Activated naive CD4-positive, alpha-beta T cell (primary cell): ENCODE data around the gene STX16.
"Not testable (repeated sequence)": the region's sequence is repeated elsewhere in the genome, so short reads cannot be mapped to it uniquely, and the experiment has no call there.

Experiments
- DNase-seq, 4 experiments: peaks; one replicate each; lab custom pipeline; 2025; lab: John Stamatoyannopoulos, UW

Gene STX16

DNA sequence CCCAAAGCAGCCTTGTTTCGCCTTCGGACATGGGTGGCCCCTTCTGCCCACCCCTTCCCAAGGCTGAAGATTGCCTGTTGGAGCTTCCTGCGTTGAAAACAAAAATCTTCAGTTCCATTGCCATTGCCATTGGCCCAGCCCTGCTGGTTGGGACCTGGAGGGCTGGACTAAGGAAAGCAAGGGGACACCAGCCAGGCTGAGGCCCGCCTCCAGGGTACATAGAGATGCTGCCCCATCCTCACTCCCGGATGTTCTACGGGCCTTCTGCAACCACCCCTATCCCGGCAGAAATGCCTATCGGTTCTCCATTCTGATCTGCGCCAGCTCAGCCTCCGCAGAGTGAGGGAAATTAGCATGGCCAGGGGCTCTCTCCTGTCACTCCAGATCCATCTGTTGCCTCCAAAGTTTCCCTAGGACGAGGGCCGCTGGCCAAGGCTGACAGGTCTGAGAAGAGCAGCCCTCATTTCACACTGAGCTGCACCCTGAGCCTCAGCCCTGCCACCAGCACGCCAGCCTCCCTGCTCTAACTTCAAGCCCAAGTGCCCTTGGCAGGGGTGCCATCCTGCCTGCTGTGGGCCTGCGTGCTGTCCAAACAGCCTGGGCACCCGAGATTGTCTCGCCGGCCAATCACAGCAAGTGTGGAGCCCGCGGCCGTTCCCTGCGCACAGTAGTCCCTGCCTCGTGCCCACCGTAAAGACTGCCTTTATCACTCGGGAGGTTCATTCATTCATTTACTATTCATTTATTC, 13.4 kb upstream of the STX16 start:
- no peak for DNase-seq

DNA sequence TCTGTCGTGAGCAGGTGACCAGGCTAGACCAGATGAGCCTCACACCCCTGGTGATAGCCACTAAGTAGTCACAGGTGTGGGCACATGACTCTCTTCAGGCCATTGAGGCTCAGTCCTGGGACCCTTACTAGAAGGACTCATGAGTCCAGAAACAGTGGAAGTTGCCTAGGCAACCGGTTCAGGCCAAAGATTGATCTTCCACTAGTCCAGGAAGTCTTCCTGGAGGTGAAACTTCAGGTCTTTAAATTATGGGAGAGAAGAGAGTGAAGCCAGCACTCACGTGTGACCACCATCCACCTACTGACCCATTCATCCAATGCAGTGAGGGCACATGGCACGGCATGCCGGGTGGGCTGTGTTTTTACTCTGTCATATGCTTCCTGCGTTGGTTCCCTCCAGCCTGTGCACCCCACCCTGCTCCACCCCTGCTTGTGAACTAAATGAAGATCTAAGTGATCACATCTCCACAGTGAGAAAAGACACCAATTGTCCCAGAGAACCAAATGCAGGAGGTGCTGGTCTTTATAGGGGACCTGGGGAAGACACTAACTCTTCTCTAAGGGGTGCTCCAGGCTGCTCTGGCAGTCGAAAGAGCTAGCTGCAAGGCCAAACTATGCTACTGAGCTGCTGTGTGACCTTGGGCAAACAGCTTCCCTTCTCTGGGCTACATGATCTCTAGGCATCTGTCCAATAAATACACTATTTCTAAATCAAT, 12.5 kb upstream of the STX16 start:
- no peak for DNase-seq

DNA sequence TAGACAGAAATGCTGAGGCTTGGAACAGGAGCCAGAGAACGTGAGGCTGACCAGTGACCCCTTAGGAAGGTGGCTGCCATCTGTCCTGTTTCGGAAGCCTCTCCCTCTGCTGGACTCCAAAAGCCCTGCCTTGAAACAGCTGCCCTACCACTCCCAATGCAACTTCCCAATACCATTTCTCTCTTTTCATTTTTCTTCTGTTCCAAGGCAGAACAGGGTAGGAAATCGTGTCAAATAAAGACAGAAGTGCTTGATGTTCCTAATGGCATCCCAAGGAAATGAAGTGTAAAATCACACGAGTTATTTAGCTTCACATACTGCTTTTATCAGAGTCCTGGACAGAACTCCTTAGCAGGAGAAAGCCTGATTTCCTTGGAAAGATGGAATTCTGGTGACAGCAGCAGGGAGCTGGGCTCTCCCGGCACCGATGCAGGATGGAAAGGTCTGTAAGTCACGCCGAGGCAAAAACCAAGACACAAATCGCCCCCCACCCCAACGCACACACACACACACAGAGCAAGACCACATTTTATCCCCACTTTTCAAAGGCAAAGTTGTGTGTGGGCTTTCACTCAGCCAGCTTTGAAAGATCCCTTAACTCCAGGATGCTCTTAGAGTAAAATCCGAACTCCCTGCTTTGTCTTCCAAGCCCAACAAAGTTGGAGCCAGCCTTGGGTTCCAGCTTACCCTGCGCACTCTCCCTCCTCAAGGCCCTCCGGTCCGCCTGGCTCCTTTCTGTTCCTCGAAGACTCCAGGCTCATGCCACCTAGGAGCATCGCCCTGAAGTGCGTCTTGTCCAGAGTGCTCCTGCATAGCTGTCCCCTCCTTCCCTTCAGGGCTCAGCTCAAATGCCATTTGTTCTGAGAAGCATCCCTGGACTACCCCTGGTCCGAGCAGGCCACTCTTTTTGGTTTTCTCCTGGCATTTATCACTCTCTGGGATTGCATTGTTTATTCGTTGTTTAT, 11.6 kb upstream of the STX16 start:
- no peak for DNase-seq

DNA sequence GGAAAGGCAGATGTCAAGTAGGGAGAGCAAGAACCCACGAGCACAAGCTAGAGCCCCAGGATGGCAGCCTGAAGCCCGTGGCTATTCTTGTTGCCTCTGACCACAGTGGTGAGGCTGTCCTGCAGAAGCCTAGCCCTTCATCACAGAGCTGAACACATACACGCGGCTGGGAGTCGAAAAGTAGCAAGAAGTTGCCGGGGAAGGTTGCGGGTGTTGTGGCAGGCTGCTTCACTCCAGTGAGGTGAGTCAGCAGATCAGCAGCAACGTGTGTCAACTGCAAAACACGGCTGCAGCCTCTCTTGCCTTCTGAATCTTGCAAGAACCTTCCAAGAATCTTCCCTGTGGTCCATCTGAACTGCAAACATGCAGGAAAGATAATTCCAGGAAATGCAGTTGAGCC, 10.6 kb upstream of the STX16 start:
- DNase-seq: no peak

DNA sequence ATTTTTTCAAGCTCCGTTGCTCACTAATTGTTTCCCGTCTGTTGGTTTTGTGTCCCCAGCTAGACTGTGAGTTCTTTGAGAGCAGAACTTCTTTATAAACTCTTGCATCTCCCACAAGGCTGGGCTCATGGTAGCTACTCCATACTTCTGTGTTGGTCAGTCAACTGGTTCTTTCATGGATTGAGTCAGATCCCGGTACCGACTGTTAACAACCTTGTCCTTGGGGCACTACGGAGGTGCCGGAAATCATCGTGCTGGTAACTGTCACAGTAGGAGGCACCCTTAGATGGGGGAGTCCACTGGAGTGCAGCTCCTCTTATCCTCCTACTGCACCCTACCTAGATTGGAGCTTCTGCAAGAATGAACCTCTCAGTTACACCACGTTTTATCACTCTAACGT, 8.6 kb upstream of the STX16 start:
- no peak for DNase-seq

DNA sequence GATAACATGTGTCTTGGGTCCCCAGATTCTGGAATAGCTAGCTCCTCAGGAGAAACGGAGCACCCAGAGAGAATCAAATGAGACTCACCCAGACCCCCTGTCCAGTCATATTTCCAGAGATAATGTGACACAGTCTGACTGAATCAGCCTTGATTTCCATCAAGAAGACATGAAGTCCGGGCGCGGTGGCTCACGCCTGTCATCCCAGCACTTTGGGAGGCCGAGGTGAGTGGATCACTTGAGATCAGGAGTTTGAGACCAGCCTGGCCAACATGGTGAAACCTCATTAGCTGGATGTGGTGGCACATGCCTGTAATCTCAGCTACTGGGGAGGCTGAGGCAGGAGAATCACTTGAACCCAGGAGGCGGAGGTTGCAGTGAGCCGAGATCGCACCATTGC, 8.2 kb upstream of the STX16 start:
- DNase-seq: not testable (repeated sequence)

DNA sequence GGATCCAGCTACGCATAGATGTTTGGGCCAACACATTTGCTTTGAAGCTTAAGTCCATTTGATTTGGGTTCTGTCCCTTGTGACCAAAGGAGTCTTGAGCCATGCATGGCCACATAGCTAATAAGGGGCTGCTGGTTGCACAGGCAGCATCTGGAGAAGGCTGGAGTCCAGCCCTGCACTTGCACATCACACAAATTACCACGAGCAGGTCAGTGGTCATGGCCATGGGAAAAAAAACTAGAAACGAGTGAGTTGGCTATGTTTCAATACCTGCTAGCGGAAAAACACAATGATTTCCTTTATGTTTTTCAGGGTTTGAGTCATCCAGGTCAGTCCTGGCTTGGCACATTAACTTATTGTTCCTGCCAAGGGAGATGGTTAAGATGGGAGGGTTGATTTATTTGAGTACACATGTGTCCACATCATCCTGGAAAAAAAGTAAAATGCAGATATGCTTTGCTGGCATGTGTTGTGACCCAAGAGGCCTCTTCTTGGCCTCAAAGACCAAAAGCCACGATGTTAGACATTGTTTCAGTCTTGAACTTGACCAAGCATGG, 5.6 kb upstream of the STX16 start:
- no peak for DNase-seq

DNA sequence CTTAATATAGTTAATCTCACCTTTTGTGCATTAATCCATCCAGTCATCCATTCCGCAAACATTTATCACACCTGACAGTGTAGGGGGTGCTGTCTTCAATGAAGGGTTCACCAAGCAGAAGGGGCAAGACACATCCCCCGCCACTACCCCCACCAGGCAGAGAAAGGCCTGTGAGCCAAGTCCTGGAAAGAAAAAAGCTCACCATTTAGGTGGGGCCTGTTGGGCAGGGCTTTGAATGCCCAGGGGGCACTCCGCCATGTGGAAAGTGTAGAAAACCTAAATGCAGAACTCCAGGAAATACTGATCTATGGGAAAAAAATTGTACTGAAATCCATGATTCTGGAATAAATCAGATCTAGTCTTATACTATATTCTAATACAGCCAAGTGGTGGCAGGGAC, 4.8 kb upstream of the STX16 start:
- no peak for DNase-seq

DNA sequence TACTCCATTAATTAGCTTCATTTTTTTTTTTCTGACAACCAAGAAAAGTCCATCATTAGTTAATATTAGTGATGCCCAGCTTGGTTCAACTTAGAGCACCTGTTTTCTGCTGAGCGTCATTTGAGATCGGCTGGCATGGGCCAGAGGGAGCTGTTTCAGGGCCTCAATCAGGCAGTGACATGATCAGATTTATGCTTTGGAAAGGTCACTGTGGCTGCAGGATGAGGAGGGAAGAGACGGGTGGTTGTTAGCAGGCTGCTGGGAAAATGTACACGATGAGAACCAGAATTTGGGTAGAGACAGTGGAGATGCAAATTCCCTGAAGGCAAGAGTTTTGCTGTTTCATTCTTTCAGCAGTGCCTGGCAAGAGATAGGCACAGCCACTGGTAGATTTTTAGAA, 4.4 kb upstream of the STX16 start:
- no peak for DNase-seq

DNA sequence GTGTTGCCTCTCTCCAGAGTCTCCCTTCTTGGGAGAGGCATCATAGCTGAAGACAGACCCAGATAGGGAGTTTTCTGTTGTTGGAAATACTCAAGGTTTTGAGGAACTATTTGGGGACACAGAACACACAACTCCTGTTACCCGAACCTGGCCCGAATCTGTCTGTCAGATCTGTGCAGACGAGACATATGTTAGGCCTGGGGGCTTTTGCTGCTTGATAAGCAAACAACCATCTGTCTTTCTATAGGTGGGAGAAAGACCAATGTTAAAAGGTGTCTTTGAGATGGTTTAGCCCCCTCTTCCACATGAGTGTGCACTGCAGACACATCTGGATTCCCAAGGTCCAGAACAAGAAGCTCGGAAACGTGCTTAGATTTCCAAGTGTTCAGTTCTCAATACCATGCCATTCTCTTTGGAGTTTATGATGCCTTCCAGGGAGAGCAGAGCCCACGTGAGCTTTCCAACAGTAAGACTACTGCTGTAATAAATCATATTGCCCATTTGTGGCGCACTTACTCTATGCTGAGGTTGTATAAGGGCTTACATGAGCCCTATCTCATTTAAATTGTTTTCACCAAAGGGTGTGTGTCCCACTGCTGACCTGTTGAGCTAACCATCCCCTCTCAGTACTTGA, 3.8 kb upstream of the STX16 start:
- no peak for DNase-seq

DNA sequence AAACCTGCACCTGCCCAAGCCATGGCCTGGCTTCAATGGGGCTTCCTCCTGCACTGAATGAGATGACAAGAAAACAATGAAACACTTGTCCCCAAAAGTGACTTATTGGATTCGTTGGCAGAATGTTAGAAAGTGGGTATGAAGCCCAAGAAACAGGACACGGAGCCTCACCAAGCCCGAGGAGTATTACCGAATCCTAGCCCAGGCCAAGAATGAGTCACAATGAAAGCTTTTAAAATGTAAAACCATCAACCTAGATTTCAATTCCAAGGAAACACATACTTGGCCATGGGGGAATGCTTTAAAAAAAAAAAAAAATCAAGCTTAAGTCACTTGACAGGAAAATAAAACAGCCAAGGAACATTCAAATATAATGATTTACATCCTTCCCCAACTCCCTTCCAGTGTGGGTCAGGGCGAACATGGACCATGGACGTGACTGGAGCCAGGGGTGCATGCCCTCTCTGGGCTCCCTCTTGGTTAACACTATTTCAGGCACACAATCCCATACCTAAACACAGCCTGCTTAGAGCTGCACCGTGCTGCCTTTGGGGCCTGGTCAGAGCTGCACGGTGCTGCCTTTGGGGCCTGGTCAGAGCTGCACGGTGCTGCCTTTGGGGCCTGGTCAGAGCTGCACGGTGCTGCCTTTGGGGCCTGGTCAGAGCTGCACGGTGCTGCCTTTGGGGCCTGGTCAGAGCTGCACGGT, 3.1 kb upstream of the STX16 start:
- no peak for DNase-seq

DNA sequence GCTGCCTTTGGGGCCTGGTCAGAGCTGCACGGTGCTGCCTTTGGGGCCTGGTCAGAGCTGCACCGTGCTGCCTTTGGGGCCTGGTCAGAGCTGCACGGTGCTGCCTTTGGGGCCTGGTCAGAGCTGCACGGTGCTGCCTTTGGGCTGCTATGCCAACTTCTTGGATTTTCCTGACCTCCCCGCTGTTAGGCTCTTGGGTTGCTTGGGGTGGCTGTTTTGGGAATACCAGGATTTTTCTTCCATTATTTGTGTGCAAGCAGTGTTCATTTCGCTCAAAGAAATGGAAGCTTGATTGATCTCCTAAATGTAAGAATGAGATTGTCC, 2.6 kb upstream of the STX16 start:
- not testable (repeated sequence) for DNase-seq

DNA sequence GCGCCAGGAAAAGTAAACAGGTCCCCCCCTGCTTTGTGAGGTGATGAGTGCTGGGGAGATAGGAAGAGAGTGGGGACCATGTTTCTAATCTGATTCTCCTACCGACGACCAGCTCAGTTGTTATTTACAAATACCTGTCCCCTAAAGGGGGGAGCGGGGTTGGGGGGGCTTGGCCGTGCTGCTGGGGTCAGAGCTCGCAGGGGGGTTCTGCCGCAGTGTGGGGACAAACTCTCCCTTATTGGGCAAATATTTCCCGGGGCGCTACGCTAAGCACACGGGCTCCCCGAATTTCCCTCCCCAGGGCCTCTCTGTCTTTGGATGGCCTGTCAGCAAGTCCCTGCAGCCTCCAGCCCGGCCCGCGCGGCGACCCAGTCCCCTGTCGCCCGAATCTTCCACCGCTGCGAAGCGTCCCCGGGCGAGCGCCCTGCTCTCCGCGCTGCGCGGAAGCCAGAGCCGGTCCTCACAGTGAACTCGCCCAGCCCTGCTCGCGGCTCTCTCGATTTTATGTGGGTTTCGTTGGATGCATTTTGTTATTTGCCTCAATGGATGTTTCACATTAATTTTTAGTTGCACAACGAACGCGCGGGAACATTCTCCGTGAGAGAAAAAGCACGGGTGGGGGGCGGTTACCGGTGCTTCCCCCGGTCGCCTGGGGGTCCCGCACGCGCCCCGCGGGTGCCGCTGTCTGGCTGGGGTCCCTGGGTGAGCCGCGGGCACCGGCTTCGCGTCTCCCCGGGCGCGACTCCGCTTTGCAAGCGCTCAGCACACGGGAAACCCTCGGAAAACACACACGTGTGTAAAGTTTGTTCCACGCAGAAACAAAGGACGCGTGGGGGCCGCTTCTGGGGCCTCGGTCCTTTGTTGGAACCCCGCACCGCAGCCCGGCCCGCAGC, 1.5 kb upstream of the STX16 start:
- peak in 2 of 4 experiments; percentile 34 to 36 for DNase-seq

DNA sequence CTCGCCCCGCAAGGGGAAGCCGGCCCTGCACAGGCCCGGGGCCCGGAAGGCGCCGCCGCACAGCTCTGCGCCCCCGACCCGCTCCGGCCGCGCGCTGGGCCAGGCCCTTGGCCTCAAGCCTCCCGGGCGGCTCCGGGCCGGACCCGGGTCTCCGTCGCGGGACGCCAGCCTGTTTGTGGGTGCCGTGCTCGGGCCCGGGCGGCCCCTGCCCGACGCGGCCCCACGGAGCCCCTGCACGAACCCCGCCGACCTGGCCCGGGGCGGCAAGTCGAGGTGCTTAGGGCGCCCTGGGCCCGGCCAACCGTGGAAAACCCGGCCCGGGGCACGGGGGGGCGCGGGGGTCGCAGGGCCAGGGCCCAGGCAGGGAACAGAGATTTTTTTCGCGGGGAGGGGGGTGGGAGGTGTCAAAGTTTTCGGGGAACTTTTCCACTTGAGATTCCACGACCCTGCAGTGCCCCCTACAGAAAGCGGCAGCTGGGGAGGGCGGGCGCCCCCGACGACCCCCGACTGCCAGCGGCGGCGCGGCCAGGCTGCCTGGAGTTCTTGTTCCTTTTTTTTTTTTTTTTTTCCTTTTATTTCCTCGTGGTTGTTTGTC, 805 bp upstream of the STX16 start:
- peak in 2 of 4 experiments; percentile 46 to 50 for DNase-seq

DNA sequence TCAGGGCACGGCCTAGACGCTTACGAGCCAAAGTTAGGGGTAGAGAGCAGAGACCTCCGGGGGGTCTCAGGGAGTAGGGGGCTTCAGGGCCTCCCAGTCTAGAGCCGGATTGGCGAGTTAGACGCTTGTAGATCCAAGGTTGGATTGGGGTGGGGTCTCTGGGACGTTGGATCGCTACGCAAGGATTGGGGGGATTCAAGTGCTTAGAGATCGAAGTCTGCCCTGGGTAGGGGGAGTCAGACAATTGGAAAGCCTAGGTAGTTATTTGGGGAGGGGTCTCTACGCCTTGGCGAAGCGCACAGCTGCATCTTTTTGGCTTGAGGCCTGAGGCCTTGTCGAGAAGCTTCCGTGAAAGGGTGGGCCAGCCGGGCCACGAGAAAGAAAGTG, 469 bp downstream of the STX16 start:
- no peak for DNase-seq

DNA sequence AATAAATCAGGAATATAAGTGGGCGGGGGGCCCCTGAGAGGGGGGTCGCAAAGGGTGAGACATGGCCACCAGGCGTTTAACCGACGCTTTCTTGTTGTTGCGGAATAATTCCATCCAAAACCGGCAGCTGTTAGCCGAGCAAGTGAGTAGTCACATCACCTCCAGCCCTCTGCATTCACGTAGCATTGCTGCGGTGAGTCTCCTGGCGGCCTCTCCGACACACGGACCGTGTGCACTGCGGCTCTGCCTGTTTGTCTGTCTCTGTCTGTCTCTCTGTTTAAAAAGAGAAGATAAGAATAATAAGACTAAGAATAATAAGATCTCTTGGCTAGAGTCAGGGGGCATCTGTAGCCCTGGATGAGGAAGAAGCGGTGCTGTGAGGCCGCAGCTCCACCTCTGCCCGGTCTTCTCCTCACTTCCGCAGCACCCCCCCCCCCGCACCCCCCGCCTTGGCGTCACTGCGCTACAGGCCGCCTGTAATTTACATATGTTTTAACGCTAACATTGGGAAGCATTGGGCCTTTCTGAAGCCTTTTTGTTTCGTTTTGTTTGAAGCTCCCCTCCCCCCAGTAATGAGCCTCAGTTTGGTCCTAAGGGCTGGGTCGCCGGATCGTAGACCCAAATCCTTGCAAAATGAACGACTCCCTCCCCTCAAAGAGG, 993 bp downstream of the STX16 start:
- DNase-seq: peak; percentile 41 to 89 (median 74)

DNA sequence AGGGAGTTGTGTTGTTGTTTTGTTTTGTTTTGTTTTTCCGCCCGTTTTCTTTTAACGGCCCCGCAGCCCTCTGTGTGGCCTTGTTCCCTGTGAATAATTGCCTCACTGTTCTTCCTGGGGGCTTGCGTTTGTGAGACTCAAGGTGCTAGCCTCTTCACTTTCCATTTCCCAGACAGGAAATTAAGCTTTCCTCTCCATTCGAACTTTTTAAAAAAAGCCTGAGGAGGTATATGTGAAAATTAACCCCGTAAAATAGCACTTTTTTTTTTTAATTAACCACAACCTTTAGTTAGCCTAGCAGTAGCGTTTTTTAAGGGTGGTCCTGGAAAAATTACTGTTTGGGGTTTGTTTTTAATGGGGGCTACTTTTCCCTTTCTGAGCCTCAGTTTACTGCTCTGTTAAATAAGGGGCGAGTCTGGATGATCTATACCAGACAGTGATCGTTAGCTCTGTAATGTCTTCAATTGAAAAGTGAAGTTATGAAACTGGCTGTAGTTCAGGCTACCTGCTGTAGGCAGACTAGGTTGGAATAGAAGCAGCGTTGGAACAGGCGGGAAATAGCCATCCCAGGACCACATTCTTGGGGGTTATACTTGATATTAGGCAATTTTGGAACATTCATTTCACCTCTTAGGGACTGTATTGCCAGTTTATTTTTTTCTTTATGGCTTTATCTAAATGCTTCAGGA, 1.7 kb downstream of the STX16 start:
- no peak for DNase-seq

DNA sequence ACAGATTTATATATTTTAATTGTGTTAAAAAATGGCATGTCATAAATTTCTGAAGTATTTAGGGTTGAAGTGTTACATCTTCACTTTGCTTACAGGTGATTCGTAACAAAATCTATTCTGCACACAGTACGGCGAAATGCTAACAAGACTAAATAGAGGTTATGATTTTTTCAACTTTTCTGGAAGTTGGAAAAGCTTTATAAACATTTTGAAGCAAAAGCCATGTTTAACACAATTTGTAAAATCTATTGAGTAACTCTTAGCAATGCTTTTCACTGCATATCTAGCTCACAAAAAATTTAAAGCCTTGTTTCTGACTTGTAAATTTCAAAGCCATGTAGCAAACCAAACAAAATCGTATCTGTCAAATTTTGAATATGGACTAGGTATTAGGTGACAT, 3.3 kb downstream of the STX16 start:
- no peak for DNase-seq
